ENCODE measurements around the gene HHEX.
"Not testable (repeated sequence)": the region's sequence is repeated elsewhere in the genome, so short reads cannot be mapped to it uniquely, and the experiment has no call there.

HHEX gene

DNA sequence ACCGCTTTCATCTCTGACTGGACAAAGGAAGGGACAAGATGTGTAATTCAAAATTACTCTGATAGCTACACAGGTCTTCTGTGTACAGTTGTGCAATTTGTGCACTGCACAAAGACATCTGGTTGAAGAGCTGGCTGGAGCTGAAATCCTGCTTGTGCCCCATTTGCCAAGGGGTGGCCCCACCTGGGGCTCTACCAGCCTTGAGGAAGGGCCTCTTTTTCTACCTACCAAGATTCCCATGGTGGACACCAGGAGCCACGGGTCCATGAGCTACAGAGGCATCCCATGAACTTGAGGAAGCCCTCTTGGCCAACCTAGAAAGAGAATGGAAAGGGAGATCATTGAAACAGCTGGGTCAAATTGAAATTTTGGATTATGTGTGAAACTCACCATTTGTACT, 43.2 kb downstream of the HHEX start:
- no peak for DNase-seq

- no peak for DNase-seq
Measured at GRCh38 chr10:92734301-92734700, 44.5 kb downstream of the HHEX start.

- DNase-seq, result no peak
Measured at GRCh38 chr10:92735938-92736337, 46.2 kb downstream of the HHEX start.

- DNase-seq, result no peak
Measured at GRCh38 chr10:92737484-92737883, 47.7 kb downstream of the HHEX start.

- DNase-seq, result no peak
Measured at GRCh38 chr10:92740762-92741161, 51.0 kb downstream of the HHEX start.

DNA sequence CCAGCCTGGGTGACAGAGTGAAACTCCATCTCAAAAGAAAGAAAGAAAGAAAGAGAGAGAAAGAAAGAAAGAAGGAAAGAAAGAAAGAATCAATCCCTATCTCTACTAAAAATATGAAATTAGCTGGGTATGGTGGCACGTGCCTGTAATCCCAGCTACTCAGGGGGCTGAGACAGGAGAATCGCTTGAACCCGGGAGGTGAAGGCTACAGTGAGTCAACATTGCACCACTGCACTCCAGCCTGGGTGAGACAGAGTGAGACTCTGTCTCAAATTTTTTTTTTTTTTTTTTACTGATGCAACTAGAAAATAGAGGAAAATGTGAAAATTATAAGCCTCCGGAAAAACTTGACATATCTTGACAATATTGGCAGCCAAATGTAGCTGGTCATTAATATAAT, 52.0 kb downstream of the HHEX start:
- DNase-seq, result not testable (repeated sequence)

GRCh38 chr10:92742331-92743228, 52.8 kb downstream of the HHEX start:
- peak in 3 of 56 donors; percentile 3 to 35 (median 6) for DNase-seq

Data from amygdala (tissue), 56 donors.